BLaER1 treated with 17β-estradiol and CSF1 and Interleukin-3, amounts not matched to agents 10 nM and 100 nM (cell line): ENCODE results near the gene CHMP4B.

Source experiments
- H3K27ac ChIP-seq, 11 experiments: shearing (Covaris generic); formaldehyde crosslinking; 2 replicates each; pipeline ENCODE4 v1.8.1; 2022
- H3K27me3 ChIP-seq, 11 experiments: shearing (Covaris generic); formaldehyde crosslinking; 2 replicates each; pipeline ENCODE4 v1.8.1; 2022
- H3K36me3 ChIP-seq, 11 experiments: shearing (Covaris generic); formaldehyde crosslinking; 2 replicates each; pipeline ENCODE4 v1.8.1; 2022
- H3K4me1 ChIP-seq, 10 experiments: shearing (Covaris generic); formaldehyde crosslinking; 2 replicates each; pipeline ENCODE4 v1.8.1; 2022
- H3K4me2 ChIP-seq, 11 experiments: shearing (Covaris generic); formaldehyde crosslinking; 2 replicates each; pipeline ENCODE4 v1.8.1; 2022
- H3K4me3 ChIP-seq, 10 experiments: shearing (Covaris generic); formaldehyde crosslinking; 2 replicates each; pipeline ENCODE4 v1.8.1; 2022
- H3K9ac ChIP-seq, 11 experiments: shearing (Covaris generic); formaldehyde crosslinking; 2 replicates each; pipeline ENCODE4 v1.8.1; 2022
- H3K9me3 ChIP-seq, 11 experiments: shearing (Covaris generic); formaldehyde crosslinking; replicated peaks in 1 of 11; 2 replicates each; pipeline ENCODE4 v1.8.1; 2022
- H4K20me1 ChIP-seq, 11 experiments: shearing (Covaris generic); formaldehyde crosslinking; 2 replicates each; pipeline ENCODE4 v1.8.1; 2022
- Cebpa-rat ChIP-seq, 11 experiments: shearing (Covaris generic); IDR thresholded peaks; 2 replicates each; pipeline ENCODE4 v1.8.1; 2022

Gene CHMP4B

DNA sequence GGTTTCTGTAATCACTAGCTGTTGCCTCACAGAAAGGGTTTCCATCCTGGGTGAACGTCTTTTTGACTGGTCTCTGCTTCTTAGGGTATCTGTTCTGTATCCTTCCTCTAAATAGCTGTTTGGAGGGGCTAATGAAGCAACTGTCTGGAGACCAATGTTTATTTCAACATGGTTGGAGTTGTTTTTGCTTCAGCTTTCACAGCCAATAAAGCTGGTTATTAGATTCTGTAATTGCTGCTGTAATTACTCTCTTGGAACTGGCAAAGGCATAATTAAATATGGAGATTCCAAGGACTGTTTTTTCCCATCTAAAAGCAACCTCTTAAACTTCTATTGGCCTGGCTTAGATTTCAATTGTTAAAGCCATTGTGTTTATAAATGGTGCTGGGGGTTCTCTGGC, 31.9 kb downstream of the CHMP4B start:
- peaks cover 51 to 96% (median 60%) of the 10 kb centered on the region in 10 experiments for H3K4me1 ChIP-seq
- H3K4me2 ChIP-seq = peak overlapping the region in 8 of 11 experiments; percentile 1 to 76 (median 21); a peak in 12 of 22 replicates
- no peak for TF ChIP-seq Cebpa-rat (IDR thresholded peaks at IDR 0.05)
- H3K4me3 ChIP-seq = no peak overlapping the region
- H3K9ac ChIP-seq = no peak overlapping the region
- peaks cover 2 to 65% (median 21%) of the 10 kb centered on the region in 11 experiments; a peak in 20 of 22 replicates for H3K36me3 ChIP-seq
- 0 out of 22 replicates have a peak, but pooled peaks cover 0 to 8% (median 0%) of the 10 kb centered on the region in 11 experiments for H3K9me3 ChIP-seq
- H3K27ac ChIP-seq = no peak overlapping the region
- H3K27me3 ChIP-seq = no peaks in the 10 kb centered on the region
- peaks cover 100% of the 10 kb centered on the region in 11 experiments for H4K20me1 ChIP-seq

DNA sequence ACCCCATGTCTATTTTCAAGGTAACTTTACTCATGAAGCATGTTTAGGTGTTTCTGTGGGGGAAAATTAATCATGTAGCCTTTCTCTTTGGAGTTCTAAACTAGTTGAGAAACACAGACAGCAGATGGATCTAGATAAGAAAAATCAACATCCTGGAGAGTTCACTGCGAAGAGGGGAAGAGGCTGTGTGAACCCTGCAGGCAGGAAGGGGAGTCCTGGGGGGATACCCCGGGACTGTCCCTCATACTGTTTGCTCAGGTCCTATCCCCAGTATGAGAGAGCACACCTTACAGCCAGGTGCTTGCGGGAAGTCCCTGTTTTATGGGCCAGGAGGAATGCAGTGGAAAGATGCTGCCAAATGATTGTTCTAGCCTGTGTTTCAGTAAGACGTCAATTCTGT, 32.7 kb downstream of the CHMP4B start:
- H3K4me3 ChIP-seq = no peak overlapping the region
- peaks cover 100% of the 10 kb centered on the region in 11 experiments for H4K20me1 ChIP-seq
- no peak for TF ChIP-seq Cebpa-rat (IDR thresholded peaks at IDR 0.05)
- no peak overlapping the region for H3K9ac ChIP-seq
- H3K4me2 ChIP-seq = peak overlapping the region in 6 of 11 experiments; percentile 11 to 76 (median 35); a peak in 9 of 22 replicates
- H3K9me3 ChIP-seq = 0 out of 22 replicates have a peak, but pooled peaks cover 0 to 8% (median 0%) of the 10 kb centered on the region in 11 experiments
- H3K27me3 ChIP-seq = no peaks in the 10 kb centered on the region
- peaks cover 43 to 88% (median 52%) of the 10 kb centered on the region in 10 experiments for H3K4me1 ChIP-seq
- H3K27ac ChIP-seq = no peak overlapping the region
- H3K36me3 ChIP-seq = peaks cover 10 to 70% (median 29%) of the 10 kb centered on the region in 11 experiments

DNA sequence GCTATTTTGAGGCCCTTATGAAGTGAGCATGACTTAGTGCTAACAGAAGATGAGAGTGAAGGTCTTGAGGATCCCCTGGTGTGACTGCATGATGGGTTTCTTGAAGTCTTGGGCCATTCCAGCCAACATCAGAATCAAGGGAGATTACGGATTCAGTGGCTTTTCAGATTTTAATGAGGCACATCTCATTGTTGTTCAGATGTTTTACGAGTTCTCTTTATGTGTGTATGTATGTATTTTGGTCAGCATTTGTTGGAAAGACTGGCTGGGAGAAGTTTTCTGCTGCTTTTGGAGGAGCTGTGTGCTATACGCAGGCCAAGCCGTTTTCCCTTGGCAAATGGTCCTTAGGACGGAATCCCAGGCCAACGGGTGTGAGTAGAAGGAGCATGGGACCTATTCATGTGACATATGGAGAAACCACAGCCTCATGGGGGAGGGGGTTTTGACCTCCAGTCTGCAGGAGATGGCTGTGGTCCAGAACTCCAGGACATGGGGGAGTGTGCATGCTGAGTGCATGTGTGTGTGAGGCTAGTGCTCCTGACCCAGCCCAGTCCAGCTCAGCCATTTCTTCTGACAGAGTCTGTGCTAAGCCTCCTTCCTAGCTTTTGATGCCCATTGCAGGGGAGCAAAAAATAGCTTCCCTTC, 35.3 kb downstream of the CHMP4B start:
- H3K4me2 ChIP-seq = peak overlapping the region; percentile 28 to 64 (median 44)
- H4K20me1 ChIP-seq = peaks cover 99 to 100% (median 100%) of the 10 kb centered on the region in 11 experiments
- H3K9ac ChIP-seq = no peak overlapping the region
- 0 out of 22 replicates have a peak, but pooled peaks cover 0 to 11% (median 0%) of the 10 kb centered on the region in 11 experiments for H3K9me3 ChIP-seq
- H3K36me3 ChIP-seq = peaks cover 36 to 83% (median 50%) of the 10 kb centered on the region in 11 experiments
- no peak overlapping the region for H3K27ac ChIP-seq
- no peak overlapping the region for H3K4me3 ChIP-seq
- H3K4me1 ChIP-seq = peaks cover 44 to 62% (median 50%) of the 10 kb centered on the region in 10 experiments
- no peaks in the 10 kb centered on the region for H3K27me3 ChIP-seq
- TF ChIP-seq Cebpa-rat (IDR thresholded peaks at IDR 0.05) = no peak

DNA sequence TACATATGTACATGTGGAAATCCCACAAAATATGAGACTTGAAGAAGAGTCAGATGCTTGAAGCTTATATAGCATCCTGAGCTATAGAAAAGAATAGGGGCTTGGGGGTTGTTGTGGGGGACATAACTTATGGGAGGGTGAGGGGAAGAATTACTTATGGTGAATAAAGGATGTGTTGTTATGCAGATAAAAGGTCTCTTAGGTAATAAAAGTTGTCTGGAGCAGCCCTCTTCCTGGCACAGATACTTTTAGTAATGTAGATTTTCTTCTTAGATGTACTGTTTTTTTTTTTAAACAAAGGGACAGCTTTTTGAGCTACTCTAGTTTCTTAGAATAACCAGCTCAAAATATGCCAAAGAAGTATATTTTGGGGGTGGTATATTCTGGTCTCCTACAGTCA, 35.9 kb downstream of the CHMP4B start:
- H3K4me2 ChIP-seq = peak overlapping the region; percentile 20 to 59 (median 41); a peak in 17 of 22 replicates
- 0 out of 22 replicates have a peak, but pooled peaks cover 0 to 11% (median 0%) of the 10 kb centered on the region in 11 experiments for H3K9me3 ChIP-seq
- H4K20me1 ChIP-seq = peaks cover 94 to 100% (median 100%) of the 10 kb centered on the region in 11 experiments
- H3K9ac ChIP-seq = no peak overlapping the region
- TF ChIP-seq Cebpa-rat (IDR thresholded peaks at IDR 0.05) = no peak
- H3K27me3 ChIP-seq = no peaks in the 10 kb centered on the region
- H3K27ac ChIP-seq = no peak overlapping the region; a peak in 1 of 22 replicates
- H3K4me3 ChIP-seq = no peak overlapping the region
- peaks cover 42 to 84% (median 55%) of the 10 kb centered on the region in 11 experiments for H3K36me3 ChIP-seq
- H3K4me1 ChIP-seq = peaks cover 48 to 57% (median 55%) of the 10 kb centered on the region in 10 experiments

DNA sequence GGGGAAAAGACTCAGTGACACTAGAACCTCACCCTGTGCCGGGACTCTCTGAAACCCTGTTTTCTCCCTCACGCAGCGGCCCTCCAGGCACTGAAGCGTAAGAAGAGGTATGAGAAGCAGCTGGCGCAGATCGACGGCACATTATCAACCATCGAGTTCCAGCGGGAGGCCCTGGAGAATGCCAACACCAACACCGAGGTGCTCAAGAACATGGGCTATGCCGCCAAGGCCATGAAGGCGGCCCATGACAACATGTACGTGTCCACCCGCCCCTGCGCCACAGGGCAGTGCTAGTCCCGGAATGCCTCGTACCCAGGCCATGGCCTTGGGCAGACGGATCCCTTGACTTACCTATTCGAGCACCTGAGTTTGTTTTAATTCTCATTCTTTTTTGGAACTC, 37.2 kb downstream of the CHMP4B start:
- Histone ChIP-seq H3K27me3 (no peaks in the 10 kb centered on the region), H3K9ac (no peak overlapping the region), H3K27ac (no peak overlapping the region), H3K4me3 (no peak overlapping the region), H3K4me1 (peaks cover 40 to 58% (median 48%) of the 10 kb centered on the region in 10 experiments), H3K9me3 (0 out of 22 replicates have a peak, but pooled peaks cover 0 to 11% (median 0%) of the 10 kb centered on the region in 11 experiments), H4K20me1 (peaks cover 80 to 100% (median 100%) of the 10 kb centered on the region in 11 experiments), H3K4me2 (no peak overlapping the region), H3K36me3 (peaks cover 55 to 93% (median 69%) of the 10 kb centered on the region in 11 experiments)
- no peak for TF ChIP-seq Cebpa-rat (IDR thresholded peaks at IDR 0.05)

DNA sequence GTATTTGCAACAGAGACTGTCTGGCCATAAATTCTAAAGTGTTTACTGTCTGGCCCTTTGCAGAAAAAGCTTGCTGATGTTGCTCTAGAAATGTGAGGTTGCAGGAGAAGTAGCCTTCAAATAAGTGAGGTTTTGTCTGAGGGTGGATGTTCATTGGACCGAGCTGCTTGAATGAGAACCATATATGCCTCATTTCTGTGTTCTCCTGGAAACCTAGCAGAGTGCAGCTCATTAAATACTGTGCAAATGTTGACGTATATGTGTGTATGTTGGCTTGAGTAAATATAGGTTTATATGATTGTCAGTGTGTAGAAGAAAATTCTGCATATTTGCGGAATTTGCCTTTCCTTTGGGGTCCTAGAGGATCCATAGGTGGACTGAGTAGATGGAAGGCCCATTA, 39.0 kb downstream of the CHMP4B start:
- Histone ChIP-seq H3K4me1 (peaks cover 23 to 49% (median 42%) of the 10 kb centered on the region in 10 experiments), H3K9ac (no peak overlapping the region), H3K36me3 (peaks cover 71 to 97% (median 81%) of the 10 kb centered on the region in 11 experiments), H4K20me1 (peaks cover 66 to 98% (median 82%) of the 10 kb centered on the region in 11 experiments), H3K4me3 (no peak overlapping the region), H3K4me2 (no peak overlapping the region), H3K9me3 (0 out of 22 replicates have a peak, but pooled peaks cover 0 to 7% (median 0%) of the 10 kb centered on the region in 11 experiments), H3K27me3 (no peaks in the 10 kb centered on the region), H3K27ac (no peak overlapping the region)
- TF ChIP-seq Cebpa-rat (IDR thresholded peaks at IDR 0.05) = no peak

DNA sequence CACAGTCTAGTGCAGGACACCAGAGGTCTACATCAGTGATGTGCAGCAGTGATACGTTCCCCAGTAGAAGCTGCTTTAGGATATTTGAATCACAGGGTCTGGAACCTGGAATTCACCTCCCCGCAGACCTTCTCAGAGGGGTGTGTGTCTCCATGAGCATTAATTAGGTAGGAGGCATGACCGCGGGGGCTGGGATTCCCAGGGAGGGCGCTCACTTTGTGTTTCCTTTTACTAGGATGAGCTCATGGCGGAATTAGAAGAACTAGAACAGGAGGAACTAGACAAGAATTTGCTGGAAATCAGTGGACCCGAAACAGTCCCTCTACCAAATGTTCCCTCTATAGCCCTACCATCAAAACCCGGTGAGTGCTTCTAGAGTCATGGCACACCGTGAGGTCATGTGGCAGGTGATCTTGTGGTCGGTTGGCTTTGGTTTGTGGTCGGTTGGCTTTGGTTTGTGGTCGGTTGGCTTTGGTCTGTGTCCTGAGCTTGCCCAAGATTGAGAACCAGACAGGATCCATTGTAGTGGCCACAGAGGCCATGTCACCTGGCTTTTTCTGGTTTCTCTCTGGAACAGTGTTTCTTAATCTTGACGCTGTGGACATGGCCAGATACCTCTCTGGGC, 40.8 kb downstream of the CHMP4B start:
- no peak for TF ChIP-seq Cebpa-rat (IDR thresholded peaks at IDR 0.05)
- Histone ChIP-seq H3K4me3 (no peak overlapping the region), H3K9me3 (0 out of 22 replicates have a peak, but pooled peaks cover 0 to 3% (median 0%) of the 10 kb centered on the region in 11 experiments), H3K4me2 (peak overlapping the region in 8 of 11 experiments; percentile 9 to 59 (median 36); a peak in 13 of 22 replicates), H3K27me3 (no peaks in the 10 kb centered on the region), H3K36me3 (peaks cover 88 to 99% (median 94%) of the 10 kb centered on the region in 11 experiments), H3K27ac (no peak overlapping the region), H3K4me1 (peaks cover 12 to 35% (median 30%) of the 10 kb centered on the region in 10 experiments), H4K20me1 (peaks cover 48 to 98% (median 64%) of the 10 kb centered on the region in 11 experiments), H3K9ac (no peak overlapping the region)

DNA sequence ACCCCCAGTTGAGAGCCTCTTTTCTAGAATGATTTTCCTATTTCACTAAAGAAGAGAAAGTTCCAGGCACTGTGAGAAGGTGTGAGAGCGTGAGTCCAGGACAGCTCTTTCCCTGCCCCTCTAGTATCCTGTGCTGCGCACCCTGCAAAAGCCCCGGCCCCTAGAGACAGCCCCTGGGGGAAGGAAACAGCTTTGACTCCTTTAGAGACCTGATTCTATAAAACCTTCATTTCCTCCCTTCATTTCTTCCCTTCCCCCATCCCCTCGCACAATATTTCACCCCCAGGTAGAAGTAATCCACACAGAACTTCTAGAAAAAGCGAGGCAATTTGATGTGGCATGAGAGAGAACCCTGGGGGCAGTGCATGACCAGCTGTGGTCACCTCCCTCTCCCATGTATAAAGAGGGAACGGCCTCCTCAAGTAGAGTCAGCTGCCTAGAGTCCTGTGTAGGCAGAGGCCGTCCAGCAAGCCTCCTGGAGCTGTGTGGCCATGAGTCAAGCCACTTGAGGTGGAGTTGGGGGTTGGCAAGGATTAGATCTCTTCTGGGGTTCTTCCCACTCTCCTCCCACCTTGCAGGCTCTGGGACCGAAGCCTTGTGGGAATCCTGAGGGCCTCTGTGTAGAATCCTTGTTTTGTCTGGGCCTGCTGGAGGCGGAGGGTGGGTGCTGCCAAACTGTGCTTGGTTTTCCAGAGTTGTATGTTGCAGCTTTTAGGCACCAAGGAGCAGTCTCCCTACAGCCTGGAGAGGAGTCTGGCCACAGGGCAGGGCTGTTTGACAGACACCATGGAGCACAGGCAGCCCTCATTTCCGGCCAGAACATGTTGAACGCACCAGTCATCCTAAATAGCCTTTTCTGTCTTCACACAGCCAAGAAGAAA, 41.7 kb downstream of the CHMP4B start:
- H3K4me2 ChIP-seq = peak overlapping the region in 6 of 11 experiments; percentile 17 to 59 (median 44); a peak in 11 of 22 replicates

More for the DNA sequence above, 41.7 kb downstream of the CHMP4B start:
- peaks cover 15 to 37% (median 33%) of the 10 kb centered on the region in 10 experiments for H3K4me1 ChIP-seq
- TF ChIP-seq Cebpa-rat (IDR thresholded peaks at IDR 0.05) = no peak
- 0 out of 22 replicates have a peak, but pooled peaks cover 0 to 3% (median 0%) of the 10 kb centered on the region in 11 experiments for H3K9me3 ChIP-seq
- H3K27ac ChIP-seq = peak overlapping the region in 2 of 11 experiments; percentile 10 to 41; a peak in 2 of 22 replicates
- no peak overlapping the region for H3K4me3 ChIP-seq
- peaks cover 39 to 98% (median 55%) of the 10 kb centered on the region in 11 experiments for H4K20me1 ChIP-seq
- H3K36me3 ChIP-seq = peaks cover 88 to 99% (median 94%) of the 10 kb centered on the region in 11 experiments
- no peaks in the 10 kb centered on the region for H3K27me3 ChIP-seq
- H3K9ac ChIP-seq = no peak overlapping the region
